K562 (cell line): ENCODE data around the gene RFT1. TPM values are rescaled to one million over a fixed set of nuclear protein-coding genes. Genes with fewer than 3 reads are reported as not detected.

Experiments used
- ATF7 ChIP-seq: fragments of 450-650 bp; IDR thresholded peaks from 2 replicates; pipeline ENCODE4 v1.7.1; 2014; ENCODE audit warnings: mild to moderate bottlenecking, moderate library complexity
- JUN ChIP-seq, 2 experiments: sonication (generic) in 1 of 2; formaldehyde crosslinking in 1 of 2; IDR thresholded peaks; 2 replicates each; pipeline versions ENCODE4 v1.6.1 to v1.8.0; 2012 to 2022; ENCODE audit warnings: borderline replicate concordance in 2 of 2, mild to moderate bottlenecking in 2 of 2, improper control_type of control experiment in 1 of 2, low read depth in 1 of 2, low read length in 1 of 2, missing genetic modification reagents in 1 of 2
- NR2F6 ChIP-seq: fragments of 450-650 bp; formaldehyde crosslinking; IDR thresholded peaks from 2 replicates; pipeline ENCODE4 v1.4.0; 2020; ENCODE audit warnings: mild to moderate bottlenecking
- REST ChIP-seq, 2 experiments: fragments of 450-650 bp; formaldehyde crosslinking in 1 of 2; IDR thresholded peaks; 2 replicates each; pipeline versions ENCODE4 v1.4.0 to v1.6.1; 2014 to 2020; ENCODE audit warnings: mild to moderate bottlenecking in 2 of 2, borderline replicate concordance in 1 of 2, low read depth in 1 of 2
- TOE1 ChIP-seq, 2 experiments: fragments of 450-650 bp in 1 of 2; sonication (generic) in 1 of 2; formaldehyde crosslinking in 1 of 2; IDR thresholded peaks; 2 replicates each; pipeline versions ENCODE4 v1.7.1 to v1.8.0; 2016 to 2022; ENCODE audit warnings: borderline replicate concordance in 2 of 2, mild to moderate bottlenecking in 2 of 2, antibody characterized with exemption in 1 of 2, inconsistent platforms in 1 of 2, low read depth in 1 of 2, missing genetic modification reagents in 1 of 2, moderate library complexity in 1 of 2
- ZNF584 ChIP-seq: fragments of 200-800 bp; sonication (Bioruptor generic); IDR thresholded peaks from 2 replicates; pipeline ENCODE4 v1.6.1; 2016; ENCODE audit warnings: low read depth, mild to moderate bottlenecking, missing genetic modification characterization, missing compliant biosample characterization
- polyA plus RNA-seq, 8 experiments: library from polyadenylated mRNA; depleted of rRNA in 4 of 8; stranded (reverse) in 5 of 8; unstranded in 3 of 8; fragments of >200 nt; fragmentation: Nextera tagmentation in 2 of 8; fragmentation: Illumina TruSeq in 1 of 8; extraction: Ambion mirVana in 2 of 8; extraction: Trizol in 1 of 8; gene quantifications; 2 replicates each; pipeline versions ENCODE4 v1.2.1 to v1.2.3, GENCODE V29; 2011 to 2014; ENCODE audit warnings: inconsistent platforms in 1 of 8, missing spikeins in 1 of 8
- total RNA-seq, 7 experiments: library from RNA; depleted of rRNA in 6 of 7; stranded (reverse); fragments of >200 nt in 6 of 7; fragmentation: Illumina TruSeq in 2 of 7; extraction: Trizol in 2 of 7; gene quantifications; 2 replicates each; pipeline versions ENCODE4 v1.2.1 to v1.2.3, GENCODE V29; 2011 to 2021; ENCODE audit warnings: low replicate concordance in 1 of 7

RFT1 gene
- total and polyA plus RNA-seq, 9 of the 15 experiments (the other 6 are each of a cell fraction or from before 2014, with no cell fraction given) = 4.4 to 23.8 (median 8.9) TPM

- peak; percentile 74; the same call in 1 of the 2 replicates for TF ChIP-seq REST (IDR thresholded peaks at IDR 0.05; ENCODE audit: borderline replicate concordance)
- TF ChIP-seq REST (CRISPR knock-in tag; IDR thresholded peaks at IDR 0.05; ENCODE audit: low read depth) = no peak
- TF ChIP-seq JUN (IDR thresholded peaks at IDR 0.05; ENCODE audit: borderline replicate concordance, low read depth, low read length) = no peak
- no peak for TF ChIP-seq JUN (CRISPR knock-in tag; IDR thresholded peaks at IDR 0.05; ENCODE audit: borderline replicate concordance)
- no peak for TF ChIP-seq NR2F6 (CRISPR knock-in tag)
- 0 out of 2 replicates have a peak, but pooled peaks have one; percentile 15 for TF ChIP-seq ATF7
- no peak for TF ChIP-seq ZNF584
- no peak for TF ChIP-seq TOE1 (IDR thresholded peaks at IDR 0.05; ENCODE audit: borderline replicate concordance)
- 0 out of 2 replicates have a peak, but pooled peaks have one; percentile 39 for TF ChIP-seq TOE1 (CRISPR knock-in tag; IDR thresholded peaks at IDR 0.05; ENCODE audit: borderline replicate concordance, low read depth)
Observed at GRCh38 chr3:53114011-53114400, 16.2 kb downstream of the RFT1 start (continued).
